ENCODE measurements around the gene TPO.

DNA sequence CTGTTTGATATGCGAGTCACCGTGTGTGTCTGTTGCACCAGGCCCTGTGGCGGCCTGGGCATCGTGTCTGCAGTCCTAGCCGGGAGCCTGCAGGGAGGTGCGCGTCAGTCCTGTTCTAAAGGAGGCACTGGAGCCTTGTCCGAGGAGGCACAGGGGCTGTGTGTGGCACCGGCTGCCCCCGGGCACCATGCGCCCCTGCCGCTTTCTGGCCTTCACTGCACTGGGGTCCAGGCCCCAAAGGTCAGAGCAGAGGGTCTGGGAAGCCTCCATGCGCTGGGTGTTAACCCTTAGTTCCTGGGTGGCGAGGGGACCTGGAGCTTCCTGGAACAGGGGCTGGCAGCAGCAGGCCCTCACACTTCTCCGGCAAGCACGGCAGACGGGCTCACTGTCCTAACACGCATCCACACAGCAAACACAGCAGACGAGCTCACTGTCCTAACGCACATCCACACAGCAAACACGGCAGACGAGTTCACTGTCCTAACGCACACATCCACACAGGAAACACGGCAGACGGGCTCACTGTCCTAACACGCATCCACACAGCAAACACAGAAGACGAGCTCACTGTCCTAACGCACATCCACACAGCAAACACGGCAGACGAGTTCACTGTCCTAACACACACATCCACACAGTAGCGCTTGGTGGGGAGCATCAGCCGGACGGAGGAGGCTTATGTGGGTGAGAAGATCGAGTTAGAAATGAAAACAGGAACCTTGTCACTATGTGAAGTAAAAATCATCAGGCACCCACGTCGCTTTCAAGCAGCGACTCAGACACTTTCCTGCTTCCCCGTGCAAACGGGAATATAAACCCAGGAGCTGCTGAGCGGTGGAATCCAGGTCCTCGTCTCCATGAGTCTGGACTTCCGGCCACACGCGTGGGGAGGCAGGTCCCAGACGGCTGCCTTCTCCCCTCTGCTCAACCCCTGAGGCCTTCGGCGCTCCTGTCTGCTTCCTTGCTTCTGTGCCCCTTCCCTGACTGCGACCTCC, 65.3 kb downstream of the TPO start:
- TF ChIP-seq CTCF (IDR thresholded peaks at IDR 0.05; ENCODE audit: low read length) (no peak), EZH2phosphoT487 (IDR thresholded peaks at IDR 0.05; ENCODE audit: low read length) (no peak), EZH2 (optimal IDR thresholded peaks at IDR 0.05; ENCODE audit: low read depth, low read length) (no peak)

Data from MM.1S (cell line).